ENCODE results near the gene NCLN.

DNA sequence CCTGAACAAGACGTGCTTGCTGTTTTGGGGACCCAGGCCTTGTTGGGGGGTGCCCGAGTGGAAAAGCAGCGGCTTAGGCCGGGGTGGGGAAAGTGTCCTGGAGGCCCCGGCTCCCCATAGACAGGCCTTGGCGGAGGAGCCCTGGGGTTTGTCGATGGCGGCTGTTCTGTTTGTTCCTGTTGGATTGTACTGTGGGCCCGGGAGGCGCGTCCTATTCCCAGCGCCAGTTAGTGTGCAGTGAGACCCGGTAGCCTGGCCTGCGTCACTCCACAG is 11.1 kb downstream of the NCLN start:
- TF ChIP-seq POLR2A (IDR thresholded peaks at IDR 0.05; ENCODE audit: low read depth, low read length) (no peak), SPI1 (IDR thresholded peaks at IDR 0.05; ENCODE audit: low read depth, low read length) (no peak), TAF1 (IDR thresholded peaks at IDR 0.05; ENCODE audit: low read depth, low read length) (no peak), POLR2AphosphoS5 (IDR thresholded peaks at IDR 0.05; ENCODE audit: low read depth, low read length) (no peak)
